ENCODE measurements around the gene NUFIP1.
"Not testable (repeated sequence)": the region's sequence is repeated elsewhere in the genome, so short reads cannot be mapped to it uniquely, and the experiment has no call there.

The NUFIP1 gene

DNA sequence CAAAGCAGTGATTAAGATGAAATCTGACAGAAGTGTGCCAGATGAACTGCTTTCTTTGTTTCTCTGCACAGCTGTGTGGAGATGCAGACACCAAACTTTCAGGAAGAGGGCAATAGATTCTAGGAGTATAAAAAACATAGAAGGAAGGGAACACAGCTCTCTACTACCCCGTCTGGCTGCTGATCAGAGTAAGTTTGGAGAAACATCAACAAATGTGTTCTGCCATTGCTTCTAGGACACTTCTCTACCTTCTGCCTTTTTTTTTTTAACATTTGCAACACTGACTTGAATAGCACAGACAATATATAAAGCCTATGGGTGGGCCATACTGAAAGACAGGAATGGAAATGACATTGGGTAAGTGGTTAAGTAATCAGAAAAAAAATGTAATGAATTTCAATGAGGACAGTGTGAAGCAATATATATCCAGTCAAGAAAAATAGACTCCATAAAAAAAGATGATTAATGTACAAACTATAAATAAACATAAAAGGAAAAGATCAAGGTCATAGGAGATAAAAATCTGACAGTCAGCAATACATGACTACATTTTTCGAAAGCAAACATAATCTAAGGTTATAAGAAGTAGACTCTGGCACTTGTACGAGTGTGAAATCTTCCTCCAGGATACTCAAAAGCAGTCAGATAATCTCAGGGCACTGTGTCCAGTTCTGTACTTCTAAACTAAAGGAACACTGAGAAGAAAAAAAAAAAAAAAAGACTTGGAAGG lies 21.4 kb downstream of the NUFIP1 start:
- CTCF ChIA-PET, result no interaction called here
- POLR2A ChIA-PET, result no interaction called here
- no peak for TF ChIP-seq ELF4 (IDR thresholded peaks at IDR 0.05)
- no peak for DNase-seq (ENCODE audit: extremely low spot score)

DNA sequence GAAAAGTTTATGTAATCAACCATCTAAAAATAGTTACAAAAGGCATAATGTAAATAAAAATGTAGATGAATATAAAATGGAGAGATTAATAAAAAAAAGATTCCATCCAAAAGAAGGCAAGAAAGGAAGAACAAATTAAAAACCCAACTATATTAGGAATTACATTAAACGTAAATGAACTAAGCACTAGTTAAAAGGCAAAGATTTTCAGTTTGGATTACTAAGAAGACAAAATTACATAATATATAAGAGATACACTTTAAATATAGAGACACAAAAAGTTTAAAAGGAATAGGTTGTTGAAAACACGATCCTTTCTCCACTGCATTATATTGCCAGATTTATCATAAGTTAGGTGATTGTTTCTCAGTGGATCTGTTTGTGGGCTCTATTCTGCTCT lies 27.3 kb downstream of the NUFIP1 start:
- ChIA-PET CTCF (no interaction called here), POLR2A (no interaction called here)
- TF ChIP-seq SP1 (IDR thresholded peaks at IDR 0.05), result no peak
- no peak for TF ChIP-seq SUZ12 (IDR thresholded peaks at IDR 0.05)
- no peak for TF ChIP-seq NFRKB (IDR thresholded peaks at IDR 0.05)
- TF ChIP-seq, protein P1, sequence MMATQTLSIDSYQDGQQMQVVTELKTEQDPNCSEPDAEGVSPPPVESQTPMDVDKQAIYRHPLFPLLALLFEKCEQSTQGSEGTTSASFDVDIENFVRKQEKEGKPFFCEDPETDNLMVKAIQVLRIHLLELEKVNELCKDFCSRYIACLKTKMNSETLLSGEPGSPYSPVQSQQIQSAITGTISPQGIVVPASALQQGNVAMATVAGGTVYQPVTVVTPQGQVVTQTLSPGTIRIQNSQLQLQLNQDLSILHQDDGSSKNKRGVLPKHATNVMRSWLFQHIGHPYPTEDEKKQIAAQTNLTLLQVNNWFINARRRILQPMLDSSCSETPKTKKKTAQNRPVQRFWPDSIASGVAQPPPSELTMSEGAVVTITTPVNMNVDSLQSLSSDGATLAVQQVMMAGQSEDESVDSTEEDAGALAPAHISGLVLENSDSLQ (IDR thresholded peaks at IDR 0.05), result no peak
- TF ChIP-seq ZNF384 (IDR thresholded peaks at IDR 0.05), result no peak
- TF ChIP-seq ARNT (IDR thresholded peaks at IDR 0.05), result no peak
- TF ChIP-seq FOXA1 (IDR thresholded peaks at IDR 0.05), result no peak
- no peak for TF ChIP-seq HDGF (IDR thresholded peaks at IDR 0.05; ENCODE audit: borderline replicate concordance)
- TF ChIP-seq L3MBTL2 (conservative IDR thresholded peaks at IDR 0.05), result no peak
- no peak for DNase-seq (ENCODE audit: extremely low spot score)

DNA sequence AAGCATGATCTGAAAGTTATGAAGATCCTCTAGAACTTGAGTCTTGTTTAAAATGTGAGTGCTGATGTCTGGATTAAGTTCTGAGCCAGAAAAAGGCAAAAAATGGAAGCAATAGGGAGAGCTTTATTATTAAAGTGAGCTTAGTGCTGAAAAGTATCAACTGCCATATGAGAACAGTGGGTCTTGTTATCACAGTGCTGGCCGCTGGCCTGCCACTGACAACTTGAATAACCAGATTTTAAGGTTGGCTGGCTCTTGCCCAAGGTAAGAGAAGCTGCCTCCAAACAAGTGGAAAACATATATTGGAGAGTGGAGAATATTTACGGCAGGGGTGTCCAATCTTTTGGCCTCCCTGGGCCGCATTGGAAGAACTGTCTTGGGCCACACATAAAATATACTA lies 33.9 kb downstream of the NUFIP1 start:
- CTCF ChIA-PET, result no interaction called here
- POLR2A ChIA-PET, result no interaction called here
- no peak for DNase-seq (ENCODE audit: extremely low spot score)
- TF ChIP-seq TARDBP (IDR thresholded peaks at IDR 0.05), result no peak
- TF ChIP-seq FOXK2 (IDR thresholded peaks at IDR 0.05), result no peak
- no peak for TF ChIP-seq FOXM1 (IDR thresholded peaks at IDR 0.05; ENCODE audit: borderline replicate concordance)
- no peak for TF ChIP-seq HDGF (IDR thresholded peaks at IDR 0.05; ENCODE audit: borderline replicate concordance)
- TF ChIP-seq, protein P1 (IDR thresholded peaks at IDR 0.05), result no peak
- TF ChIP-seq ELF4 (IDR thresholded peaks at IDR 0.05), result no peak
- no peak for TF ChIP-seq LEF1 (IDR thresholded peaks at IDR 0.05; ENCODE audit: borderline replicate concordance)
- no peak for TF ChIP-seq ZNF384 (IDR thresholded peaks at IDR 0.05)
- no peak for TF ChIP-seq CTBP1 (IDR thresholded peaks at IDR 0.05; ENCODE audit: borderline replicate concordance)
- TF ChIP-seq ARNT (IDR thresholded peaks at IDR 0.05), result no peak
- no peak for TF ChIP-seq SP1 (IDR thresholded peaks at IDR 0.05)
- no peak for TF ChIP-seq NFRKB (IDR thresholded peaks at IDR 0.05)
- no peak for TF ChIP-seq FOXA1 (IDR thresholded peaks at IDR 0.05)
- no peak for TF ChIP-seq L3MBTL2 (conservative IDR thresholded peaks at IDR 0.05)
- no peak for TF ChIP-seq BHLHE40 (IDR thresholded peaks at IDR 0.05; ENCODE audit: borderline replicate concordance)
- TF ChIP-seq SUZ12 (IDR thresholded peaks at IDR 0.05), result no peak

DNA sequence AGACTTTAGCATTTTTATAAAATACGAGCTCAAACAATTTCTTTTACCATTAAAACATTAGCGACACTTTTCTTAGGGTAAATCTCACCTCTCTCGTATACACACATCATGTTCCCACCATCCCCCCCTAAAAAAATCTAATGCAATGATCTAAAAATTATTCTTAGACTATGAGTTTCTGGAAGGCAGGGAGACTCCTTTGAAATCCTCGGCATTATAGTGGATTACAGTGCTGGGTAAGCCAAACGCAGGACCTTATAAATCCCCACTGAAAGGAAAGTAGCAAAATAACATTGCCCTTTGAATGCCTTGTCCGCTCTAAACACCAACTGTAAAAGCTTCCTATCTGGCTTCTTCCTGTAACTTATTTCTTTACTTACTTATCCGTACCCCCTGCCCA lies 35.0 kb downstream of the NUFIP1 start:
- DNase-seq (ENCODE audit: extremely low spot score), result no peak
- CTCF ChIA-PET, result no interaction called here
- POLR2A ChIA-PET, result no interaction called here
- TF ChIP-seq SUZ12 (IDR thresholded peaks at IDR 0.05) (no peak), SP1 (IDR thresholded peaks at IDR 0.05) (no peak), LEF1 (IDR thresholded peaks at IDR 0.05; ENCODE audit: borderline replicate concordance) (no peak), BHLHE40 (IDR thresholded peaks at IDR 0.05; ENCODE audit: borderline replicate concordance) (no peak), TARDBP (IDR thresholded peaks at IDR 0.05) (no peak), L3MBTL2 (conservative IDR thresholded peaks at IDR 0.05) (no peak), ELF4 (IDR thresholded peaks at IDR 0.05) (no peak), FOXM1 (IDR thresholded peaks at IDR 0.05; ENCODE audit: borderline replicate concordance) (no peak), CTBP1 (IDR thresholded peaks at IDR 0.05; ENCODE audit: borderline replicate concordance) (no peak), NFRKB (IDR thresholded peaks at IDR 0.05) (no peak), ARNT (IDR thresholded peaks at IDR 0.05) (no peak), FOXA1 (IDR thresholded peaks at IDR 0.05) (no peak), FOXK2 (IDR thresholded peaks at IDR 0.05) (no peak), HDGF (IDR thresholded peaks at IDR 0.05; ENCODE audit: borderline replicate concordance) (no peak)
- TF ChIP-seq, protein P1 (IDR thresholded peaks at IDR 0.05), result no peak

DNA sequence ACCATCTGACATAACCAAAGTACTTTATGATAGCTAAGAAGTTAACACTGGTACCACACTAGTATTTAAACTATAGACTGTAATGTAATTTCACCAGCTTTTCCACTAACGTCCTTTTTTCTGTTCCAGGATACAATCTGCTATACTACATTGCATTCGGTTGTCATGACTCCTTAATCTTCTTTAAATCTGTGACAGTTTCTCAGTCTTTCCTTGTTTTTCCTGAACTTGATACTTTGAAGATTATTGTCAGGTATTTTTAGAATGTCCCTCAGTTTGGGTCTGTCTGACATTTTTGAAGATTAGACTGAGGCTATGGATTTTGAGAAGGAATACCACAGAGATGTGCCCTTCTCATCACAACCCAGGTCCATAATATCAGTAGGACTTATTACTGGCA lies 36.6 kb downstream of the NUFIP1 start:
- TF ChIP-seq FOXM1 (IDR thresholded peaks at IDR 0.05; ENCODE audit: borderline replicate concordance), result no peak
- no peak for TF ChIP-seq TARDBP (IDR thresholded peaks at IDR 0.05)
- TF ChIP-seq LEF1 (IDR thresholded peaks at IDR 0.05; ENCODE audit: borderline replicate concordance), result no peak
- TF ChIP-seq HDGF (IDR thresholded peaks at IDR 0.05; ENCODE audit: borderline replicate concordance), result no peak
- no peak for TF ChIP-seq L3MBTL2 (conservative IDR thresholded peaks at IDR 0.05)
- TF ChIP-seq, protein P1 (IDR thresholded peaks at IDR 0.05), result no peak
- TF ChIP-seq SP1 (IDR thresholded peaks at IDR 0.05), result no peak
- TF ChIP-seq FOXK2 (IDR thresholded peaks at IDR 0.05), result no peak
- TF ChIP-seq ZNF384 (IDR thresholded peaks at IDR 0.05), result no peak
- TF ChIP-seq CTBP1 (IDR thresholded peaks at IDR 0.05; ENCODE audit: borderline replicate concordance), result no peak
- TF ChIP-seq BHLHE40 (IDR thresholded peaks at IDR 0.05; ENCODE audit: borderline replicate concordance), result no peak
- ChIA-PET POLR2A (no interaction called here), CTCF (no interaction called here)
- no peak for DNase-seq (ENCODE audit: extremely low spot score)

DNA sequence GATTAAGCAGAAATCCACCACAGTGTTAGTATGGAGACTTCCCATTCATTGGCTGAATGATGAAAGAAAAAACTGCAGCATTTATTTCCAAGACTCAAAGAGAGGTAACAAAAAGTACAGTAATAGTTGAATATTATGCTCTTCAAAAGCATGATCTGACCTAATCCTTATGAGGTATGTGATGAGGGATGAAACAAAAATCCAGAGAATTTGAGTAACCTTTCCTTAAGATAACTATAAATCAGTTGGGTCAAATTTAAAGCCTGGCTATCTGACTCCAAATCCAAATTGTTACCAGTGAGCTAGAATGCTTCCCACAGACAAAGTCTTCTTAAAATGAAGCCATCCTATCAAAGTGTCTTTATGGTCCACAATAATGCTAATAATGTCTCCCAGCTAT lies 38.1 kb downstream of the NUFIP1 start:
- POLR2A ChIA-PET, result no interaction called here
- CTCF ChIA-PET, result no interaction called here
- no peak for TF ChIP-seq ARNT (IDR thresholded peaks at IDR 0.05)
- TF ChIP-seq TARDBP (IDR thresholded peaks at IDR 0.05), result no peak
- DNase-seq (ENCODE audit: extremely low spot score), result no peak

DNA sequence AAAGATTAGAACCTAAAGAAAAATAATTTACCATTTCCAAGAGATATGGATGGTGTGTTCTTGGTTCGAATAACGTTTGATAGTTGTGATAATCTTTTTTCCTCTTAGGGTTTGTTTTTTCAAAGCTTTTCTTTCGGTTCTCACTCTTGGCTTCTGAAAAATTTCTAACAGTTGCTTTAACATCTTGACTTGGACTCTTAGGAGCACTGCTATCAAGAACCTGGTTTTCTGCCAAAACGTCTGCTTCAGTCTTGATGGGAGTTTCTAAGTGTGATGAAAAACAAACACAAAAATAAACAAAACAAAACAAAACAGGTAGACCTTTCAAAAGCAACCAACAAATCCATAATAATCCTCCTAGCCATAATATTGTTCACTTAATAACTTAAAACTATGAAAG lies 45.9 kb downstream of the NUFIP1 start:
- CTCF ChIA-PET; POLR2A ChIA-PET; DNase-seq (ENCODE audit: extremely low spot score): not testable (repeated sequence)
